ENCODE results near the gene C1QTNF12. TPM values are rescaled to one million over a fixed set of nuclear protein-coding genes. Genes with fewer than 3 reads are reported as not detected.

C1QTNF12 gene
- total RNA-seq, 2 donors from 2014 or later = 2.9 to 12.5 TPM

- ATAC-seq (ENCODE audit: insufficient number of reproducible peaks, low FRiP score, low read depth) = no peak
- H3K27me3 ChIP-seq (replicated peaks; ENCODE audit: insufficient read depth) = no peaks in the 10 kb centered on the region
- no peaks in the 10 kb centered on the region for H3K9me3 ChIP-seq
- peaks cover 6% of the 10 kb centered on the region for H3K36me3 ChIP-seq
- peaks cover 20 to 28% of the 10 kb centered on the region in 2 donors for H3K4me1 ChIP-seq (ENCODE audit: control insufficient read depth in 1 of 2, low read depth in 2 of 2)
- no peak overlapping the region for H3K27ac ChIP-seq
- no peak for TF ChIP-seq CTCF (IDR thresholded peaks at IDR 0.05)
- no peak for DNase-seq (ENCODE audit: low spot score)
- H3K4me3 ChIP-seq = no peak overlapping the region
Measured at GRCh38 chr1:1234180-1234808, 12.2 kb downstream of the C1QTNF12 start.

DNA sequence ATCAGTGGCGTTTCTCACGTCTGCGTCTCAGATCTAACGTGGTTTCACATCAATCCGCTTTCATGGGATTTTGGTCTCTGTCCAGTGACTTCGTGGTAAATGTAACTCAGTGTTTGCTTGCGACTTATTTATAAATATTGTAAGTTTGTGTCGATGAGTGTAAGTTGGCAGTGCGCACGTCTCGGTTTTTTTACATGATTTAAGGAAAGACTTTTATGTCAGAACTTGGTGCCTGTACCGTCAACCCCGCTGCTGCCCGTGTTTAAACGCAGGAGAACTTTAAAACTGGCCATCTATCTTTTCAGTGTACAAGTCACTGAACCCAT is 13.0 kb downstream of the C1QTNF12 start:
- no peak for TF ChIP-seq CTCF (IDR thresholded peaks at IDR 0.05)
- ATAC-seq (ENCODE audit: insufficient number of reproducible peaks, low FRiP score, low read depth) = no peak
- H3K4me1 ChIP-seq (ENCODE audit: control insufficient read depth in 1 of 2, low read depth in 2 of 2) = peaks cover 20 to 33% of the 10 kb centered on the region in 2 donors
- no peak overlapping the region for H3K4me3 ChIP-seq
- no peak for DNase-seq (ENCODE audit: low spot score)
- H3K36me3 ChIP-seq = peaks cover 6% of the 10 kb centered on the region
- no peaks in the 10 kb centered on the region for H3K27me3 ChIP-seq (replicated peaks; ENCODE audit: insufficient read depth)
- H3K27ac ChIP-seq = no peak overlapping the region
- no peaks in the 10 kb centered on the region for H3K9me3 ChIP-seq

DNA sequence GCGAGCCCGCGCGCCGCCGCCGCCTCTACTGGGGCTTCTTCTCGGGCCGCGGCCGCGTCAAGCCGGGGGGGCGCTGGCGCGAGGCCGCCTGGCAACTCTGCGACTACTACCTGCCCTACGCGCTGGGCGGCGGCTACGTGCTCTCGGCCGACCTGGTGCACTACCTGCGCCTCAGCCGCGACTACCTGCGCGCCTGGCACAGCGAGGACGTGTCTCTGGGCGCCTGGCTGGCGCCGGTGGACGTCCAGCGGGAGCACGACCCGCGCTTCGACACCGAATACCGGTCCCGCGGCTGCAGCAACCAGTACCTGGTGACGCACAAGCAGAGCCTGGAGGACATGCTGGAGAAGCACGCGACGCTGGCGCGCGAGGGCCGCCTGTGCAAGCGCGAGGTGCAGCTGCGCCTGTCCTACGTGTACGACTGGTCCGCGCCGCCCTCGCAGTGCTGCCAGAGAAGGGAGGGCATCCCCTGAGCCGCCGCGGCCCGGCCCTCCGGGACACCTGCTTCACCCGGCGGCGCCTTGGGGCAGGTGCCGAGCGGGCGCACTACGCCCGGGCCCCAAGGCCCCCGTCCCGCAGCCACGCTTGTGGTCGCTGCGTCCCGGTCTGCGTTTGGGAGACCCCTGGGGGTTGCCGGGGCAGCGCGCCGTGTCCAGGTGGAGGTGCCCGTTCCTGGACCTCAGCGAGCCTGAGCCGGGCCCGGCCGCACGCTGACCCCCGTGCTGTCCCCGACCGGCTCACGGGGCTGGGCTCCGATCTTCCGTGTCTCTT is 13.5 kb downstream of the C1QTNF12 start:
- H3K4me1 ChIP-seq (ENCODE audit: control insufficient read depth in 1 of 2, low read depth in 2 of 2) = peaks cover 20 to 33% of the 10 kb centered on the region in 2 donors
- H3K27me3 ChIP-seq (replicated peaks; ENCODE audit: insufficient read depth) = no peaks in the 10 kb centered on the region
- peak overlapping the region; percentile 63 for H3K4me3 ChIP-seq
- no peak for TF ChIP-seq CTCF (IDR thresholded peaks at IDR 0.05)
- ATAC-seq (ENCODE audit: insufficient number of reproducible peaks, low FRiP score, low read depth) (no peak), DNase-seq (ENCODE audit: low spot score) (no peak)
- H3K36me3 ChIP-seq = peaks cover 12% of the 10 kb centered on the region
- H3K27ac ChIP-seq = no peak overlapping the region
- H3K9me3 ChIP-seq = no peaks in the 10 kb centered on the region

GRCh38 chr1:1232208-1232795 is 14.2 kb downstream of the C1QTNF12 start, which contains the start of gene B3GALT6:
TSS of gene B3GALT6 (plus strand) at chr1:1232237. CDS start at chr1:1232279, 42 bp downstream.
- Histone ChIP-seq H3K4me1 (ENCODE audit: control insufficient read depth in 1 of 2, low read depth in 2 of 2) (peaks cover 20 to 33% of the 10 kb centered on the region in 2 donors), H3K36me3 (peaks cover 17% of the 10 kb centered on the region), H3K4me3 (peak within 1 kb of the TSS; percentile 99), H3K27ac (peak within 1 kb of the TSS; percentile 88 to 91), H3K27me3 (replicated peaks; ENCODE audit: insufficient read depth) (no peaks in the 10 kb centered on the region), H3K9me3 (no peaks in the 10 kb centered on the region)
- no peak for TF ChIP-seq CTCF (IDR thresholded peaks at IDR 0.05)
- DNase-seq (ENCODE audit: low spot score) = no peak
- no peak for ATAC-seq (ENCODE audit: insufficient number of reproducible peaks, low FRiP score, low read depth)
